Right cardiac atrium (tissue), 5 donors: ENCODE results near the gene RS1. TPM values are rescaled to one million over a fixed set of nuclear protein-coding genes. Genes with fewer than 3 reads are reported as not detected.

Experiments used
- ATAC-seq, 2 donors: fragments of 200-7000 bp; cut with Tn5 transposase; one replicate each; pipeline versions ENCODE4 v1.8.0 to v1.9.1; 2020; ENCODE audit warnings: moderate library complexity in 2 of 2, mild to moderate bottlenecking in 1 of 2
- DNase-seq, 3 donors: peaks; one replicate each; pipeline ENCODE4 v3.0.0-alpha.2; 2020
- H3K27ac ChIP-seq: one replicate; pipeline ENCODE4 v1.5.1; 2013; ENCODE audit warnings: mild to moderate bottlenecking, low read length, control low read depth, moderate library complexity
- H3K27me3 ChIP-seq: one replicate; pipeline ENCODE4 v1.6.1; 2013; ENCODE audit not compliant: control insufficient read depth, insufficient read depth
- H3K4me1 ChIP-seq: one replicate; pipeline ENCODE4 v1.6.1; 2013; ENCODE audit warnings: low read length; ENCODE audit not compliant: control insufficient read depth, insufficient read depth
- H3K4me3 ChIP-seq: one replicate; pipeline ENCODE4 v1.5.1; 2013; ENCODE audit warnings: low read length, control low read depth
- H3K9me3 ChIP-seq: one replicate; pipeline ENCODE4 v1.6.1; 2013; ENCODE audit warnings: low read length; ENCODE audit not compliant: control insufficient read depth
- WGBS: extraction: QIAGEN DNeasy Blood & Tissue Kit; methylation state at CpG from one replicate; pipeline ENCODE4 v1.1.7; 2013; 5-methylcytosine and 5-hydroxymethylcytosine counted together
- intact Hi-C, 4 donors: fragments of 100-400 bp; cut with DNase I; formaldehyde crosslinking; loops; one replicate each; pipeline versions ENCODE4 v1.11.0 to v1.14.0; 2022 to 2023
- polyA plus RNA-seq: library from polyadenylated mRNA; stranded (reverse); fragments of 200-250 nt; gene quantifications from one replicate; pipeline ENCODE4 v1.2.3, GENCODE V29; 2013
- total RNA-seq, 4 donors: library from RNA; stranded (reverse); fragmentation: NEBNext Ultra II Directional; extraction: Animal tissue kit (Norgen Biotek cat#: 25700); gene quantifications; one replicate each; pipeline ENCODE4 v1.2.1, GENCODE V29; 2021
- donor health status: healthy with polysubstance abuse.
- donor health status: DM: no; HTN: yes; CAD: no.
- donor health status: DM: no; HTN: no; CAD: no.
- donor health status: DM: no; HTN: yes; CAD: no; lungs with severe emphysema.
- donor health status: DM: yes; HTN: yes; CAD: no.

RS1 gene
- total and polyA plus RNA-seq, 5 donors = not detected

DNA sequence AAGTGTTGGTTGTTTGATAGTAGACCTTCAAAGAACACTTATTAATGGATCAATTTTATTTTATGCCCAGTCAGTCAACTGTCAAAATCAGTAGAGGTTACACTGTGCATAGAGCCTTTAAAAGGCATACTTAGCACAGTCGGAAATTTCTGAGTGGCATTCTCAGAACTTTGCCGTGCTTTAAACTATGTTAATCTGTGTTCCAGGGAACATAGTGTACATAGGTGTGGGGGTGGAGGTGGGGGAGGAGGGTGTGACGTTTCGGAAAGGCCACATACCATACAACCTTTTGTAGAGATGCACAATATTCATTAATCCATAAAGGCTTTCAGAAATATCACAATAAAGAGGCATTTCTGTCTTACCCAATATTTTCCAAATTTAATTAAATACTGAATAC lies 75.8 kb downstream of the RS1 start:
- intact Hi-C loops = no loop called here
- DNase-seq (no peak), ATAC-seq (no peak)
- H3K4me1 ChIP-seq = no peaks in the 10 kb centered on the region
- no peak overlapping the region for H3K27ac ChIP-seq
- 57% methylated on average over 4 of the region's 4 CpGs for WGBS
- H3K4me3 ChIP-seq = no peak overlapping the region
- H3K9me3 ChIP-seq = no peaks in the 10 kb centered on the region
- no peaks in the 10 kb centered on the region for H3K27me3 ChIP-seq

DNA sequence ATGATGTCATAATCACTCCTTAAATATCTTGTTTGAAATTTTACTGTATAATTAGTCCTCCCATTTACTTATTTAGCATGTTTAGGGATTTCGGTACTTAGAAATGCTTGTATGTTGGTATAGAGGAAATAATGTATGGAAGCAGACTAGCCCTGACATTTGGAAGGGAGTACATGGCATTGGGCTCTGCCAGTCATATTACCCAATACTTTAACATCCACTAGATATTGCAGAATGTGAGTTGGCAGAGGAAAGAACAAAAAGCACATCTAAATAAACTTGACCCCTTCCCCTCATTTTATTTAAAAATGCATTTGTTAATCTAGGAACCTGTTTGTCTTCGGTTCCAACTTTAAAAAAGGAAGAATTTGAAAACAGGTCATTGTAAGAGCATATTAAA lies 77.8 kb downstream of the RS1 start:
- Histone ChIP-seq H3K4me1 (no peaks in the 10 kb centered on the region), H3K27ac (no peak overlapping the region), H3K9me3 (no peaks in the 10 kb centered on the region), H3K27me3 (no peaks in the 10 kb centered on the region), H3K4me3 (no peak overlapping the region)
- 95% methylated on average over 2 of the region's 2 CpGs for WGBS
- no peak for DNase-seq
- ATAC-seq = no peak
- intact Hi-C loops = no loop called here

GRCh38 chrX:18591834-18592233 lies 80.1 kb downstream of the RS1 start:
- H3K4me3 ChIP-seq = no peak overlapping the region
- H3K9me3 ChIP-seq = no peaks in the 10 kb centered on the region
- H3K27me3 ChIP-seq = no peaks in the 10 kb centered on the region
- H3K4me1 ChIP-seq = no peaks in the 10 kb centered on the region
- DNase-seq = no peak
- ATAC-seq = no peak
- intact Hi-C loops = no loop called here
- no peak overlapping the region for H3K27ac ChIP-seq
- 94% methylated on average over 2 of the region's 2 CpGs for WGBS

Other genes with a start within 250 kb of the RS1 start
- 10 to 100 TPM; 11.2 to 15.9 (median 14.8) TPM for gene CDKL5, start 246.5 kb downstream of the RS1 start, total RNA-seq
- 3.3 TPM for gene CDKL5, start 246.5 kb downstream of the RS1 start, polyA plus RNA-seq
- gene PPEF1, start 35.5 kb upstream of the RS1 start, total RNA-seq = 1 to 10 TPM; 1.0 to 3.6 (median 2.8) TPM
- 0.36 TPM for gene PPEF1, start 35.5 kb upstream of the RS1 start, polyA plus RNA-seq